DMS153 treated with DMSO at 0.1 percent for 48 hours (cell line): ENCODE measurements around the gene GALNT10.

Experiments
- DNase-seq: peaks from one replicate; lab custom pipeline; 2025; ENCODE audit not compliant: unreplicated experiment; lab: John Stamatoyannopoulos, UW

GALNT10 gene

DNA sequence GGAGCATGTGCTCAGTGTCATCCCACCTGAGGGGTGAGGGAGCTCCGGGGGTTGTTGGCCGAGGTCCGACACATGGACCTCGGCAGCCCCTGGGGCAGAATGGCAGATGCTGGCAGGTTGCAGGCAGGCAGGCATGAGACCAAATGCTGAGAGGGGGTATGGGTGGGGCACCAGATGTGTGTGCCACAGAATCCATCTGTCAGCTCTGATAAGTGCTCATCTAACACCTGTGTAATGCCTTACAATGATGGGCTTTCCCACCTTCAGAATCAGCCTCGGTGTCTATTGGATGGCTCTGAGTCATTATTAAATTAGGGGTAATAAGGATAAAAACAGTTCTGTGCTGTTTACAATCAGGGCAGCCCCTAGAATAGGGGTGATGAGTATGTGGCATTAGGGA lies 182.1 kb downstream of the GALNT10 start:
- DNase-seq: no peak

DNA sequence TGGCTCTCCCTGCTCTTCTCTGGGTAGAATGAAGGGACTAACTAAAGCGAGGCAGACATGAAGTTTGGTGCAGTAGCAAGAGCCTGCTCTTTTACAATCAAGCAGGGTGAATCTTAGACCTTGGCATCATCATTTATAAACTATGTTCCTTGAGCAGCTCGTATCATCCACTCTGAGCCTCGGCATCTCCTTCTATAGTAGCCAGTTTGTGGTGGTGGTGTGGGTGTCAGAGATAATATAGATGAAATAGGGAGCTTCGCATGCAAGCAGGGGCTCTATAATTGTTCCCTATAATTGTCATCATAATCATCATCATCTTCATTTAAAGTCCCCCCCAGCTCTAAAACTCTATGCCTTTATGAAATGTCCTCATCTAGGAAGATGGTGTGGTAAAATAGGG lies 182.8 kb downstream of the GALNT10 start:
- no peak for DNase-seq

DNA sequence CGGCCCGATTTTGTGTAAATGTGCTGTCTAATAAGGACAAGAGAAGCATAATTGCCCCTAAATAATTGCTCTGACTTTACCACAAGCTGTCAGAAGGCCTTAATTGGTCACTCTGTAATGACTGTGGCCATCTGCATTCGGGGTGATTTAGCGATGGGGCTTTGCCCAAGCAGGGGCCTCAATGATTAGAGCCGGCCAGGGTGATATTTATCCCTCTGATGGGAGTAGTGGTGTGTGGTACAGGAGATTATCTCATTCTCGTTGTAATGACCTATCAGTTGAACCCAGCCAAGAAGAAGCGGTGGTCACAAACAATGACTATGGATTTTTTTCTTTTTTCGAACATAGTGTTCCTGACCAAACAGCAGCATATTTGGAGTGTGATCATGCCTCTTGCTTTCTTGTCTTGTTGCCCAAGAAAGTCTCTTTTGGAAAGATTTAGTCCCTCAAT lies 183.2 kb downstream of the GALNT10 start:
- no peak for DNase-seq

DNA sequence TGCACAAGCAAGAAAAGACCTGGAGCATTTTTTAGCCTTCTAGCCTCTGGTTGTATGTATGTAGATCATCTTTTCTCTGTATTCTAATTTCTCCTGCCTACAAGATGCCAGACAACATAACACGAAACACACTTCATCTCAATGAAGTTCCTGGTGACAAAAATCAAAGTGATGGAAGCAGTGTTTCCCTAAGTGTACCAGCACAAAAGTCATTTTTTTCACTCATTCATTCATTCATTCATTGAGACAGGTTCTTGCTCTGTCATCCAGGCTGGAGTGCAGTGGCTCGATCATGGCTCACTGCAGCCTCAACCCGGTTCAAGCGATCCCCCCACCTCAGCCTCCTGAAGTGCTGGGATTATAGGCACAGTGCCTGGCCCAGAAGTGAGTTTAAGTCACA lies 183.7 kb downstream of the GALNT10 start:
- DNase-seq: no peak

DNA sequence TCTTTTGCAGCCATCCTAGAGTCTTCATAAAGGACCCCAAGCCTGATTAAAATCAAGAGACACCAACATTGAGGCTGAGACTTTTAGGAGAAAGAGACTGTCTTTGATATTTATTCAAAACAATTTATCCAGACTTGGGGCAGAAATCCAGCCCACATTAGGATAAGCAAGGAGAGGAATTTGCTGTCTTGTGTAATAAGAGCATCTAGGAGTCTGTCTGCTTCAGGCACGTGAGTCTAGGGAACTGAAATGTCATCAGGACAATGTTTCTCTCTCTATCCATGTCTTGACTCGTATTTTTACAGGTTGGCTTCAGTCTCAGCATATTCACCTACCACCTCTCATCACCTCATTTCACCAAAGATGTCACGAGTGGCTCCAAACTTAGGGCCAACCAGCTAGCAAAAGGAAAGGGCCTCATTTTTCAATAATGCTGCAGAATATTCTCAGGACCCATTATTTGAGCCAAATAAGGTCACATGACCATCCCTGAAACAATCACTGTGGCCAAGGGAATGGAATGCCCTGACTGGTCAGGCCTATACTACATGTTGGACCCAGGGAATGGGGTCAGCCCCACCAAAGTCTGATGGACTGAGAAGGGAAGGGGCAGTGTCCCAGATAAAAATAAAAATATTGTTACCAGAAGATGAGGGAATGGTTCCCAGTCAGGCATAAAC lies 184.9 kb downstream of the GALNT10 start:
- DNase-seq: no peak

DNA sequence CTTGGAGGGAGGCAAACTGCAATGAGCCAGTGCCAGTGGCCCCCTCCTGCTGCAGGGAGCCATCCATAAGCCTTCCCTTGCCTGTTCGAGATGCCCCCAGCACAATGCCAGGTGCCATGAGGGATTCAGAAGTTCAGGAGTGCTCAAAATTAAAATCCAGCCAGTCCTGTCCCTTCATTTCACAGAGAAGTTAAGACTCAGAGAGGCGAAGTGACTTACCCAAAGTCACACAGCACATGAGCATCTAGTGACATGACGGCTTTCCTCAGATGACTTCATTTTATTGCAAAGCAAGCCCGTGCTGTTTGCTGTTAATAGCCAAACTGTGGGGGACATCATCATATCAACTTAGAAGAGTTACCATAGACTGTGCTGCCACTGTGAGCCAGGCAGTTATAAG lies 185.9 kb downstream of the GALNT10 start:
- DNase-seq: no peak

DNA sequence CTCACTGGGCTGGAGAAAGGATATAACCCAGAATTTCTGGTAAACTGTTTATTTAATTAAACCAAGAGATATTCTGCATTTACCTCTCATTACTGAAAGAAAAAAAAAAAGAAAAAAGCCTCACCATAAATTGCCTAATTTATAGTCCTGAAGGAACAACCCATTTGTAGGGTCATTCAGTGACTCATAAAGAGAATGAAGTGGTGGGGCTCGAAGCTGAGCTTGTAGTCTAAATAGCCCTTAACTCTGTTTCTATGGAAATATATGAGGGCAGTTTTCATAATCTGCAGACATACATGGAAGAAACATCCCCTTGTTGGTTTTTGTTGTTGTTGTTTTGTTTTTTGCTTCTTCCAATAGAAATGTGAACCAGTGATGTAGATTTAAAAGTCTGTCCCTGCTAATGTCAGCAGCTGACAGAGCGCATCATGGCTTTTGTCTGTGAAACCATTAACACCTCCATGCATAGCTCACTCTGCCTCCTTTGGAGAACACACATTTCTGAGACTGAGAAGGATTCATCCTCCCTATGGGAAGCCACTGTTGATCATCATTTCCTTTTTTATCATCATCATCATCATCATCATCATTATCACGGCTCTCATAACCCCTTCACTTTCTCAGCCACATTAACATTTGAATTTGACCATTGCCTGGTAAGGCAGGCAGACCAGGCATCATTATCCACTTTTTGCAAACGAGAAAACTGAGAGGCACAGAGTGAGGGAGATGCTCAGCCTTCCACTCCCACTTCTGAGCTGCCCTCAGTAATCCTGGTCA lies 187.4 kb downstream of the GALNT10 start:
- DNase-seq: no peak

DNA sequence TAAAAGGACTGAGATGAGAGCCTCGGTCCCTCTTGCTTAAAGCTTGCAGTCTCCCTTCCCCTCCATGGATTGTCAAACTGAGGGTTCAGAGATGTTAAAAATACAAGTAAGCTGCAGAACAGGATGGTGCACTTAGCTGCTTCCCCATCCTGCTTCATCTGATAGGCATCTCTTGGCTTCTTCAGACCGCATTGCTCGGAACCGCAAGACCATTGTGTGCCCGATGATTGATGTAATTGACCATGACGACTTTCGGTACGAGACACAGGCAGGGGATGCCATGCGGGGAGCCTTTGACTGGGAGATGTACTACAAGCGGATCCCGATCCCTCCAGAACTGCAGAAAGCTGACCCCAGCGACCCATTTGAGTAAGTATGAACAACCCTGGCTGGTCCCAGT lies 189.7 kb downstream of the GALNT10 start:
- no peak for DNase-seq

DNA sequence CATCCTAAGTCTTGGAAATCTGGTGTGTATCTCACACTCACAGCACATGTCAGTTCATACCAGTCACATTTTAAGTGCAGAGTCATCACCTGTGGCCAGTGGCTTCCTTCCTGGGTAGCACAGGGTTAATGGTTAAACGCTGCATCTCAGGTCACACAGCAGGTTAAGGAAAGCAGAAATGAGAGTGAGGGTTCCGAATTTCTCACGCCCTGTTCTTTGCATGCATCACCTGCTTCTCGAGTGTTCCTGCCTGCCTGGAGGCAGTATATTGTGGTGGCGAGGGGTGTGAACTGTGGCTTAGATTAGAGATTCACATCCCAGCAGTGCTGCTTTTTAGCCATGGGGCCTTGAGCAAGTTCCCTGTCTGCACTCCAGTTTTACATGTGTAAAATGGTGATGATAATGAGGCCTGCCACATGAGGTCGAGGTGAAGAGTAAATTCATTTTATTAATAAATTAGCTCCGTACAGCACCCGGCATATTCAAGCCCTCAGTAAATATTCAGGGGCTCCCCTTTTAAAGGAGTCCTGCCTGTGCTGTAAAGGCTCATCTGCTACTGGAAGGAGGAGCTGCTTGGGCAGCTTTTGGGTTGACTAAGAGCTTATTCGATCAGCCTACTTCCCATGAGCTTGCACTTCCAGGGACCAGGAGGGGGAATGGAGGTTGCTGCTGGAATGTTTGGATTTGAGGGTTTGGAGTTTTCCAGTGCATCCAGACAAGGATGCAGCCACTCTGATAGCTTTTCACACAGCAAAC lies 194.1 kb downstream of the GALNT10 start:
- DNase-seq: no peak

DNA sequence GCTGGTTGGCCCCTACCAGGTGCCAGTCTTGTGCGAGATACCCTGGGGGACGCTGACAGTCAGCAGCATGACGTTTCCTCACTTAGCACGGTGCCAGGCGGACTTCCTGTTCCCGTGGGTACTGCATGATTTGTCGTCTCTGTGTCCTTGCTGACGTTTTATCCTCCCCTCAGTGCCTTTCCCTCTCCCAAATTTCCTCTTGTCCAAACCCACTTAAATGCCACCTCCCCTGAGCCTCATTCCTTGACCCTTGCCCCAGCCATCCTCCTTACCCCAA lies 194.6 kb downstream of the GALNT10 start:
- no peak for DNase-seq

DNA sequence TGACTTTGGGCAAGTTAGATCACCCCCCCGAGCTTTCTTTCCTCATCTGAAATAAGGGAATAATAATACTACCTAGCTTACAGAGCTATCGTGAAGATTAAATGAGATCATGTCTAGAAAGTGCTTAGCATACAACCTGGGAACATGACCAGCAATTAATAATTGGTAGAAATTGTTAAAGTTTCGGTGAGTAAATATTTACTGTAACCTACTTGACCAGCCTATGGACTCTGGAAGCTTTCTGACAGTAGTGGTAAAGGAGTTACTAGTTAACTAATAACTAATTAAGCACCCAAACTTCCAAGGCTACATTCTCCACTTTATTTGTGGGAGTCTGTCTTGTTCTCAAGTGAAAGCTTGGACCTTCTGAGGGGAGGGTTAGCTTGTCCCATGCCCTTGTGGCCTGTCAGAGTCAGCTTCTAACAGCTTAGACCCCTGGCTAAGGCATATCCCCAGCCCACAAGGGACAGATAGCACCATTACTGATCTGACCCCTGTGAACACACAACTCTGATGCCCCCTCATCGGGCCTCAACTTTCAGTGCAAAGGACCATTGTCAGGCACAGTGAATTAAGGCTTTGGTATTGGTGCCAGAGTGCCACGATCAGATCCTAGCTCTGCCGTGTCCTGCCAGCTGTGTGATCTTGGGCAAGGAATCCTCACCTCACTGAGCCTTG lies 196.6 kb downstream of the GALNT10 start:
- no peak for DNase-seq

DNA sequence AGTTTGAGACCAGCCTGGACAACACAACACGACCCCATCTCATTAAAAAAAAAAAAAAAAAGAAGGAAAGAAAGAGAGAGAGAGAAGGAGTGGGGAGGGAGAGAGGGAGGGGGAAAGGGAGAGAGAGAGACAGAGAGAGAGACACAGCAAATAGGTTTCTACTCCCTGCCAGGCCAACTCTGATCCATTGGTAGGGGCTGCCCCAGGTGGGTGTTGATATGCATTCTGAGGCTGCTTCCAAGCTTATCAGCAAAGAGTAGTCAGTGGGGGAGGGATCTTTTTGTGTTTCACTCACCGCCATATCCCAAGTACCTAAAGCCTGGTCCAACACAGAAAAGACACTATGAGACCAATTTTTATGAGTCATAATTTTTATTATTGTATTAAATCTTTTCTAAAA lies 198.3 kb downstream of the GALNT10 start:
- no peak for DNase-seq

DNA sequence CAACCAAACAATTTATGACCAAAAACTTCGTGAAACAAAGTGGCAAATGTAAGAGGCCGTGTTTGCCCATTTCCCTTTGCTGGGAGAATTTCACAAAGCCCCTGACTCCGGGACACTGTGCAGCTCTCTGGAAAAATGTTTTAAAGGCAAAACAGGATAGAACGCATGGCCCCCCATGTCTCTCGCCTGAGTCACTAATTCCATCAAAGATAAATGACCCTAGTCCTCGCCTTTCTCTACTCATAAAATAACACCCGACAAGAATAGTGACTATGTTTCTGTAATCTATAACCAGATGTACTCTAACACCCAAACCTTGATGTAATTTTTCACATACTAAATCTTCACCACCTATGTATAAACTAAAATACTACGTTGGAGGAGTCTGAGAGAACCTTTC lies 199.6 kb downstream of the GALNT10 start:
- no peak for DNase-seq

DNA sequence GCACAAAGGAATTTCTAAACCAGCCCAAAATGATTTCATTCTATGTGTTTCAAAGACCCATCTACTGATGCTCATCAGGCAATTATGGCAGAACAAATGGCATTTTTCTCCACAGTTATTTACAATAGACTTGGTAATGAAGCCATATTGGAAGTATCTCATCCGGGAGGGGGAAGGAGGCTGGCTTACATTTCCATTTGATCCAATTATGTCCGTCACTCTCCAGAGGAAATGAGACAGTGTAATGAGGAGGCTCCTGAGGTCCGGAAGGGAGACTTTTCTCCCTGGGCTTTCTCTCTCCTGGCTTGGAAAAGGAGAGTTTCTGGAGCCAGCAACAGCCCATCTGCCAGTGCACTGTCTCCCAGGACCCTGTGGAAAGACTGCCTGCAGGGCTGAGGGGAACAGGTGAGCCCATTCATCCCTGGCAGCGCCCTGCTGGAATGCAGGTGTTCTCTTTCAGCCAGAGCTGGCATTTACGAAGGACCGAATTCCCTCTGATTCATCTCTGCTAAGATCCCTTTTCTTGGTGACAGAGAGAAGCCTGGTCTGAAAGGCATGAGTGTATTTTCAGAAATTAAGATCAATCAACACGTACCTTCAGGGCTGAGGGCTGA lies 200.3 kb downstream of the GALNT10 start:
- DNase-seq: no peak

DNA sequence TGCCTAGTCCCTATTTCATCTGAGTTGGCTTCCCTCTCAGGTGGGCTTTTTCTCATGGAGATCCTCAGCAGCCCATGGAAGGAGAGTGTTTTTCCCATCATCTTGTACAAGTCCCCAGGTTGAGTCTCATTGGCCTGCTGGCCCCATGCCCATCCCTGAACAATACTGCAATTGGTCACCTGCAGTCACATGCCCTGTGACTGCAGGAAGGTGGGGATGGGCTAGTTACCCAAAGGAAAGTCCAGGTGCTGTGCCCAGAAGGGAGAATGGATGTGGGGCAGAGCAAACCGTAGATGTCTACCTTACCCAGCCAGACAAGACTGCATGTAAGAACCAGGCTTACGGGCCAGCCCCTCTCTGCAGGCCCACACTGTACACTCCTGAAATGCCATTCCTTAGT lies 201.3 kb downstream of the GALNT10 start:
- no peak for DNase-seq

DNA sequence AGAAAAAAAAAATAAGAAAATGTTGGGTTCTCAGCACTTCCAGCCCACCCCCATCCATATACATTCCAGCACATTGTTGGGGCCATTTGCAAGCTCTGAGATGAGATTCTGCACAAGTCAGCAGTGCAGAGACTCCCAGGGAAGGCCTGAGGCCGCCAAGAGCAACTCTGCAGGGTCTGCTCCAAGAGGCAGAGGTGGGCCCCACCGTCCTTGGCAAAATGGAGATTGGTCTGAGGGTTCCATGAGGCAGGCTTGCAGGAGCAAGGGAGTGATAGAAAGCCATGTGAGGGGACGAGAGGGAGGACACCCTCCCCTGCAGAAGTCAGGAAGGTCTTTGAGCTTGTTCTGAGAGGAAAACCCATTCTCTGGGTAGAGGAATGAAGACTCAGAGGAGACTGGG lies 203.3 kb downstream of the GALNT10 start:
- no peak for DNase-seq

DNA sequence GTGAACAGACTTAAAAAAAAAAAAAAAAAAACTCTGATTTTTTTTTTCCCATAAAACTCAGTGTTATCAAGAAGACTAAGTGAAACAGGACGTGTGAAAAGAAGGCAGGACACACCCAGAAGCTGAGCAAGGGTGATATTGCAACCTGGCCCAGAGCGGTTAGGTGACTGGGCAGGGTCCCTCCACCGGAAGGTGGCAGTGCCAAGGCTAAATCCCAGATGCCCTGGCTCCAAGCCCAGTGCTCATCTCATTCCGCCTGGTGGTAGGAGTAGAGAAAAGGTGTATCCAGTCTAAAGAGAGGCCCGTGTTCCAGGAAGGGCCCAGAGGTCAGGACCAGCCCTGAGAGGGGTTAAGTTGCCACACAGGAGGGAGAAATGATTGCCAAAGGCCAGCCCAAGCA lies 203.8 kb downstream of the GALNT10 start:
- no peak for DNase-seq

DNA sequence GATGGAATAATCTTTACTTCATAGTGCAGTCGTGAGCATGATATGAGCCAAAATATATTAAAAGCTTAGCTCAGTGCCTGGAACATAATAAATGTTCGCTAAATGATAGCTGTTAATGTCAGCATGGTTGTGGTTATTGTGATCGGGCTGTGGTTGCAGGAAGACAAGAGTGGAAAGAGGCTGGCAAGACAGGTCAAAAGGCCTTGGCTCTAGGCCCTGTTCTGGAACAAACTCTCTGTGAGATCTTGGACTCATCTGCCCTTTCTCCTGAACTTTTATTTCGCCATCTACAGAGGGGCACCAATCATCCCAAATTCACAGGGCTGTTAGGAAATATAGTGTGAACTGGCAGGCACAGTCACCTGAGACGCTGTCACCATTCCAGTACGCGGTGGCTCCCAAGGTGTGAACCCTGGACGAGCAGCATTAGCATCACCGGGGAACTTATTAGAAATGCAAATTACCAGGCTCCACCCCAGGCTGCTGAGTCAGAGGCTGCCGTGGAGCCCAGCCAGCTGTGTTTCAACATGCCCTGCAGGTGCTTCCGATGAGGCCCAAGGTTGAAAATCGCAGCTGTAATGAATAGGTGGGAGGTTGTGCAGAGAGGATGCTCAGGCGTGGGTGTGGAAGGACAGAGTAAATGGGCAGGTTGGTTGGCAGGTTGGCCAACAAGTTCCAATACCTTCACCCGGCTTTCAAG lies 205.0 kb downstream of the GALNT10 start:
- peak; percentile 8 for DNase-seq

DNA sequence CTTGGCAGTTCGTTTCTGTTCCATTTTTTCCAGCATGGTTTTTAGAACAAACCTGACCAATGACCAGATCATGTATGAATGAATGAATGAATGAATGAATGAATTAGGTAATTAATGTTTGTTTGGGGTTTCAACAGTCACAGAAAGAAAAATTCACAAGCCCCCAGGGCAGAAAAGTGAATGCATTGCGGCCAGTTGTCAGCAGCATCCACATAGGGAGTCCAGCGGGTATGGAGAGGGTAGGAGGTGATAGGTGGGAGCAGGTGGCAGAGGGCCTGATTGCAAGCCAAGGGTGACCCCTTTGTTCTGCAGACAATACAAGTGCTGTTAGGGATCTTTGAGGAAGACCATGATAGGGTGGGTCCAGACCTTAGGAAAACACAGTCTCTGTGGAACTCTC lies 205.6 kb downstream of the GALNT10 start:
- no peak for DNase-seq

DNA sequence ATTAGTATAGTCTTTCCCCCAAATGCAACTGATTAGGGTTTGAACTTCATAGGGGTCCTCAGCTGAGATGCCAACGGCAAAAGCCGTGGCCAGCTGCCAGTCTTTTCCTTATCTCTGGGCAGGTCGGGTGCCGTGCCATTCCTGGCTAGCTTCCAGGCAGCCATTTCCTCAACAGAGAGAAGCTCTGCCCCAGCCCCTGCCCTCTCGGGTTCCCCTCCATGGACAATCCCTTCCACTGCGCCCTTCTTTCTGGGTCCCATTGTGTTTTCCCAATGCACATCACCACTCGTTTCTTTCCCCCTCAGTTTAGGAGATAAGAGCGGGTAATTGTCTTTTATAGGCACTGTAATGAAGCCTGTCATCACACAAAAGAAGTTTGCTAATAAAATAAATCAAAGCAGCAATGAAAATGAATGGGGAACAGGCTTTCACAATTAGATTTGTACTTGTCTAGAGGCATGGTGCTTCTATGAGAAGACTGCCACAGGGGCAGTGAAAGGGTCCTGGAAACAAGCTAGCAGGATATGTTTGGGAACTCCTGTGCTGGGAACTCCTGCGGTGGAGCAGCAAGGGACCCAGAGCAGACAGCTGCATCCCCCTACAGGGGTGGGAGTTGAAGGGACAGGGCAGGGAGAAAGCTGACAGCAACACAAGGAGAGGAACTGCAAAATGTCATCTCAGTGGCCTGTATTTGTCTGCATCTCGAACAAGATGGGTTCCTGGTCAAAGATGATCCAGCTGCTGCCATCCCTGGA lies 207.3 kb downstream of the GALNT10 start:
- DNase-seq: peak; percentile 36
